A549 treated with AZD9567 at 1 μM for 4 hours (cell line): ENCODE data around the gene RTKN. TPM values are rescaled to one million over a fixed set of nuclear protein-coding genes. Genes with fewer than 3 reads are reported as not detected.

Source experiments
- total RNA-seq: library from RNA; stranded (reverse); fragments of 200-300 nt; extraction: Qiagen RNA extraction; gene quantifications from 5 replicates; pipeline ENCODE4 v1.2.3, GENCODE V29; 2022; ENCODE audit not compliant: insufficient read depth

RTKN gene
- 21.5 to 26.2 TPM (median 25.1 TPM) in 5 replicates for total RNA-seq

GRCh38 chr2:74441690-74442482 lies at the start of gene RTKN:
RTKN (minus strand) TSS chr2:74441937; CDS start chr2:74441816, 121 bp downstream.

GRCh38 chr2:74482801-74483674 lies 41.3 kb upstream of the RTKN start, which contains the start of the genes CCDC142 and TTC31:
CCDC142 (minus strand) TSS chr2:74482998; CDS start chr2:74482837, 161 bp downstream.
TTC31 (plus strand) TSS chr2:74483081; CDS start chr2:74483096, 15 bp downstream.

GRCh38 chr2:74472086-74472944 lies 30.6 kb upstream of the RTKN start, which contains the start of gene MRPL53:
MRPL53 (minus strand) TSS chr2:74472680; CDS start chr2:74472660, 20 bp downstream.

GRCh38 chr2:74458132-74458937 lies 16.6 kb upstream of the RTKN start, which contains the start of gene WBP1:
WBP1 (plus strand) TSS chr2:74458438; CDS start chr2:74458603, 165 bp downstream.

GRCh38 chr2:74454654-74455511 lies 13.1 kb upstream of the RTKN start, which contains the start of gene INO80B:
INO80B (plus strand) TSS chr2:74455087; CDS start chr2:74455117, 30 bp downstream.

DNA sequence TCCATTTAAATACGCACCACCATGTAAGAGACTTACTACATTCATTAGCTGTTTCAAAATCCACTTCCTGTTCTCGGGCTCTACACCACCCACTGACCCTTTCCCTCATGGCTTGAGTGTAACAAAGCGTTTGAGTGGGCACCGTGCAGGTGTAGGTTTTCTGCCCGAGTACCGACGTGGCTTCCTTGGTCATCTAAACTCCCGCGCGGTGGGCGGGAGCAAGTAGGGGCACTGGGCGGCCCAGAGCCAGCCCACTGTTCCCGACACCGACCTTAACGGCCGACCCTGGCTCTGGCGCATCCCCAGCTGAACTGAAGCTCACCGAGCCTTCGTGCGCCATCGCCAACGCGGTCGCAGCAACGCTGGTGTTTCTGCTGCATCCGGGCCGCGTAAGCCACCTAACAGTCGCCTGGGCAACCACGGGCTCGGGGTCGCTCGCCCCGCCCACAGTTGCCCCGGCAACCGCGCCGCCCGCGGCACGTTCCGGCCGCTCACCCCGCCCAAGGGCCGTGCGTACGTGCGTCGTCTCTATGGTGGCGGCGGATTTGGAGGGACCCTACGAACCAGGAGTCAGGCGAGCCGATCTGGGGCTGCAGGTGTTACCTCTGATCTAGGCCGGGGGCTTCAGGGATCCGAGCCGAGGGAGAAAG lies 20.4 kb downstream of the RTKN start, which contains the start of the genes C2orf81 and WDR54:
C2orf81 (minus strand) TSS at position 399 of the 650 bp plus-strand sequence; CDS start at position 340, 59 bp downstream.
WDR54 (plus strand) TSS at position 510 of the 650 bp plus-strand sequence. CDS start 424 bp downstream, outside the sequence.

GRCh38 chr2:74379851-74380789 lies 61.6 kb downstream of the RTKN start, which contains the start of gene DCTN1:
DCTN1 (minus strand) TSS chr2:74380311; CDS start chr2:74380037, 274 bp downstream.

Other genes starting within 250 kb of the RTKN start
- gene MTHFD2, start 243.3 kb downstream of the RTKN start, total RNA-seq = 168 to 230 TPM (median 177 TPM) in 5 replicates
- 0.23 to 0.55 TPM (median 0.51 TPM) in 4 of 5 replicates, not detected in the other for gene SLC4A5, start 98.5 kb downstream of the RTKN start, total RNA-seq
- 108 to 152 TPM (median 145 TPM) in 5 replicates for gene DCTN1, start 61.6 kb downstream of the RTKN start, total RNA-seq
- 2.9 to 5.0 TPM (median 4.2 TPM) in 5 replicates for gene C2orf81, start 20.3 kb downstream of the RTKN start, total RNA-seq
- 81.9 to 90.0 TPM (median 89.3 TPM) in 5 replicates for gene WDR54, start 20.2 kb downstream of the RTKN start, total RNA-seq
- 28.3 to 54.8 TPM (median 52.5 TPM) in 5 replicates for gene INO80B, start 13.2 kb upstream of the RTKN start, total RNA-seq
- 65.3 to 86.2 TPM (median 83.5 TPM) in 5 replicates for gene WBP1, start 16.5 kb upstream of the RTKN start, total RNA-seq
- 39.3 to 56.5 TPM (median 54.1 TPM) in 5 replicates for gene MOGS, start 23.4 kb upstream of the RTKN start, total RNA-seq
- gene MRPL53, start 30.7 kb upstream of the RTKN start, total RNA-seq = 98.3 to 143 TPM (median 142 TPM) in 5 replicates
- 14.4 to 15.4 TPM (median 14.5 TPM) in 5 replicates for gene CCDC142, start 41.1 kb upstream of the RTKN start, total RNA-seq
- 12.7 to 19.4 TPM (median 18.6 TPM) in 5 replicates for gene TTC31, start 41.1 kb upstream of the RTKN start, total RNA-seq
- 2.7 to 3.9 TPM (median 3.2 TPM) in 4 of 5 replicates, not detected in the other for gene LBX2, start 57.7 kb upstream of the RTKN start, total RNA-seq
- 34.2 to 37.9 TPM (median 35.0 TPM) in 5 replicates for gene PCGF1, start 65.8 kb upstream of the RTKN start, total RNA-seq
- 0.28 to 0.46 TPM (median 0.37 TPM) in 4 of 5 replicates, not detected in the other for gene TLX2, start 72.5 kb upstream of the RTKN start, total RNA-seq
- 0.09 to 0.27 TPM (median 0.16 TPM) in 3 of 5 replicates, not detected in the others for gene DQX1, start 84.3 kb upstream of the RTKN start, total RNA-seq
- gene AUP1, start 87.8 kb upstream of the RTKN start, total RNA-seq = 174 to 251 TPM (median 241 TPM) in 5 replicates
- 35.6 to 41.1 TPM (median 39.5 TPM) in 5 replicates for gene HTRA2, start 88.0 kb upstream of the RTKN start, total RNA-seq
- gene LOXL3, start 112.0 kb upstream of the RTKN start, total RNA-seq = 0.22 to 8.4 TPM (median 0.42 TPM) in 5 replicates
- gene DOK1, start 112.8 kb upstream of the RTKN start, total RNA-seq = 3.7 to 6.0 TPM (median 4.8 TPM) in 5 replicates
- not detected in 5 replicates for gene M1AP, start 206.4 kb upstream of the RTKN start, total RNA-seq
- 9.7 to 12.1 TPM (median 11.4 TPM) in 5 replicates for gene SEMA4F, start 212.3 kb upstream of the RTKN start, total RNA-seq